ENCODE measurements around the gene CACNG1.

CACNG1 gene, protein sequence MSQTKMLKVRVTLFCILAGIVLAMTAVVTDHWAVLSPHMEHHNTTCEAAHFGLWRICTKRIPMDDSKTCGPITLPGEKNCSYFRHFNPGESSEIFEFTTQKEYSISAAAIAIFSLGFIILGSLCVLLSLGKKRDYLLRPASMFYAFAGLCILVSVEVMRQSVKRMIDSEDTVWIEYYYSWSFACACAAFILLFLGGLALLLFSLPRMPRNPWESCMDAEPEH

DNA sequence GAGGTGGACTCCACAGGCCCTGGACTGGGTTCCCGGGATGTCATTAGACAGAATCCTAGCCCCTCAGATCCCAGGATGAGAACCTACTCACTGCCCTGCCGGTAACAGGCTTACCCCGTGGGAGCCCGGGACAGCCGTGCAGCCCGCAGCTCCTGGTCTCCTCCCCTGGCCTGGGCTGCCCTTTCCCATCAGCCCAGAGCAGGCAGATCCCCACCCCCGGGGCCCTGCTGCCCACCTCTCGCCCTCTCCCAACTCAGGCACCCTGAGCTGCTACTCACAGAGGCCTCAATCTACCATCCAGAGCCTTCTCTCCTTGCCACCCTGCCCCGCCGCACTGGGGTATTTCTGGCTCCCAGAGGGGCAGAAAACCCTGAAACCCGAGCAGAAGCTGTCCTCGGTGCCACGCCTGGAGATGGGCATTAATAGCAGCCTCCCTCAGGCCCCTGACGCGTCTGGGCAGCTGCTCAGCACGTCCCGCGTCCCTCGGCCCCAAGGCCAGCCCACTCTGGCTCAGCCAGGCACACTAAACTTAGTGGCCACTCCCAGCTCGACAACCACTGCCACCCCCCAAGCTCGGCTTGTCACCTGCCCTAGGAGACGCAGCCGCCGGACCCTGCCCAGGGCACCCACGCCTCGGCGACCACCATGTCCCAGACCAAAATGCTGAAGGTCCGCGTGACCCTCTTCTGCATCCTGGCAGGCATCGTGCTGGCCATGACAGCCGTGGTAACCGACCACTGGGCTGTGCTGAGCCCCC, at the start of gene CACNG1:
TSS of gene CACNG1 (plus strand) at position 539 of the 757 bp plus-strand sequence. CDS start at position 646, 107 bp downstream.
- DNase-seq: no peak

DNA sequence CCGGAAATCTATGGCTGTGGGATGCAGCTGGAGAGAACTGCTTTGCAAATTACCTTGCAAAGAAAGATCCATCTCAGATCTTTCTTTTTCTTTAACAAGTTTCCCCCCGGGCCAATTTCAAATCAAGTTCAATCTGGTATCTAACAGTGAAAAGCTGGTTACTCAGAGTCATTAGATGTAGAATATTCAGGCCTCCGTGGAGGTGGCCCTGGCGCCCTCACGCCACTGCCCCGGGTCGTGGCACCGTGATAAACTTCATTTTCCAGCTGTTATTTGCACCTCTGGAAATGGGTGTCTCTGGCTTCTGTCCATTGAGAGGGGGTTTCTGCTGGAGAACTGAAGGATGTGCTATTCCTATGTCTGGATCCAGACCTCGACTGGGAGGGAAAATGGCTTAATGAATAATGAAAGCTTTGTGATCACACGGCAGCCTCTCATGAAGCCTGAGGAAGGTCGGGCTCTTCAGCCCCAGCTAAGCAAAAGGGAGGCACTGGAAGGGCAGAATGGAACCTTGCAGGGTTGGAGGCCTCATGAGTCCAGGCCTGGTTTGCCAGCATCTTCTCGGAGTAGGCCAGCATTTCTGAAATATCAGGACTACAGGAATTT, 49.3 kb upstream of the CACNG1 start:
- DNase-seq: no peak

DNA sequence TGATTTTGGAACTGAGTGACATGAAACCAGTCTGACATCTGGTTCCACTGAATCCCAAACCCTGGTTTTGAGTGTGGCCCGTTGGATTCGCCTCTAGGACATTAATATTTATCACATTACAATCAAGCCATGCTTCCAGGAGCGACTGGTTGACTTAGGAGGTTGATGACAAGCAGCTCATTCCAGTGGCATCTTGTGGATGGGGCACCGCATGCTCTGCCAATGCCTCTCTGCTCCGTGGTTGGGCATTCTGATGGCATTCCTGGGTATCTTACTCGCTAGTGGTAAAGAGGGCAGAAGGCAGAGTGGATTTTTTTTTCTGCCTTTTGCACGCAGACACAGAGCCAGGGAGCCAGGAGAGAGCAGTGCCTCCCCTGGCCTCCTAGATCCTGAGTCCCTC, 48.4 kb upstream of the CACNG1 start:
- no peak for DNase-seq

DNA sequence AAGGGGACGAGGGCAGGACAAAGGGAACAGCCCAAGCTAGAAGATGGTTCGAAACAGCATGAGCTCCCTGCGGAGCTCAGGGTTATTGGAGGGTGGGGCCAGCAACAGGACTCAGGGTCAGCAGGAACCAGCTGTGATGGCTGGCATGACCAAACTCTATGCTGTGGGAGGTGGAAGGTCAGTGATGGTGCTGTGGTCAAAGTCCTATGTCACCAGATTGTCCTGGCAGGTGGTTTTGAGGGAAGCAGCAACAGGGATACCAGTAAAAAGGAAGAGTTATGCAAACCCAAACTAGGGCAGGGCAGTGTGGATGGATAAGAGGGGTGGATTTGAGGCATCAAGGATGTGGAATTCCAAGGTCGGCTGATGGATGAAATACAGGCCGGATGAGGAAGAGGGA, 47.4 kb upstream of the CACNG1 start:
- DNase-seq: no peak

DNA sequence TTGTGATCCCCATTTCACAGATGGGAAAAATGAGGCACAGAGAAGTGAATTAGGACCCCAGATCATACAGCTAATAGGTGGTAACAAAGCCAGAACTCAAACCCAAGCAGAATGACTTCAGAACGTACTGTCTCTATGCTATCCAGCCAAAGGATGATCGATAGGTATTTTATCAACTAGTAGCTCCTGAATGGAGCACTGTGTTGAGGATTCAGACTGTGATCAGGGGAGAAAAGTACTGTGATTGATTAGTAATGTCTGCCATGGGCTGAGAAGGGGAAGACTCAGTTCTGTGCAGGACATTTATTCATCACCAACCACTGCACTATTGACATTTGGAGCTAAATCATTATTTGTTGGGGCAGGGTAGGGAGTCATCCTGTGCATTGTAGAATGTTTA, 41.1 kb upstream of the CACNG1 start:
- no peak for DNase-seq

DNA sequence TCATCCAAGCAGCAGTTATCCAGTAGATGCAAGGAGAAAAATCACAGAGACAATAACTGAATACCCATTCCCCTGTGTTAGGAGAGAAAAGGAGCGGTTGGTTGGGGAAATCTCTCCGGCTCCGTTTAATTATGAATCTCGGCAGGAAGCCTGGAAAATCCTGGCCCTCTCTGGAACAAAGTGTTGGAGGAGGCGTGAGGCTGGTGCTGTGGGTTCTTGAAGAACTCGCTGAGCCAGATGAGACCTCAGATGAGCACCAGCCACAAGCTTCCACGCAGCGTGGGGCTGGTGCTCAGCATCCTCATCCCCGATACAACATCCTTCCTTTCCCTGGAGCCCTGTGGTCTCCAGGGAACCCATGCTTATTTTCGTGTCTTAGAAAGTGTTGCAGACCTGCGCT, 40.2 kb upstream of the CACNG1 start:
- DNase-seq: no peak

DNA sequence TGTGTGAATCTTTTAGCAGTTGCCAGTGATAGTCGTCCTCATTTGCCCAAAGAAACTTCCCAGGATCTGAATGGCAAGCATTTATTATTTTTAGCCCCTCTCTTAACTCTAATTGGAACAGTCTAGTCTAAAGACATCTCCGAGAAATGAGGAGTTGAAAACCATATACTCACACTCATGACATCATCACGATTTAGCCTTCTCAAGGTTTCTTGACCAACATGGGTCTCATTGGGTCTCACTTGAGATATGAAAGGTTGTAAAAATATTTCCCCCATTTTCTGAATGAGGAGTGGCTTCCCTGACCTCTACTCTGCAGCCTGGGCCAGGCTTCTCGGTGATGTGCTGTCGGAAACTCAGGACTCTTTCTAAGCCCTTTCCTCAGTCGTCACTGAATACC, 37.1 kb upstream of the CACNG1 start:
- no peak for DNase-seq

DNA sequence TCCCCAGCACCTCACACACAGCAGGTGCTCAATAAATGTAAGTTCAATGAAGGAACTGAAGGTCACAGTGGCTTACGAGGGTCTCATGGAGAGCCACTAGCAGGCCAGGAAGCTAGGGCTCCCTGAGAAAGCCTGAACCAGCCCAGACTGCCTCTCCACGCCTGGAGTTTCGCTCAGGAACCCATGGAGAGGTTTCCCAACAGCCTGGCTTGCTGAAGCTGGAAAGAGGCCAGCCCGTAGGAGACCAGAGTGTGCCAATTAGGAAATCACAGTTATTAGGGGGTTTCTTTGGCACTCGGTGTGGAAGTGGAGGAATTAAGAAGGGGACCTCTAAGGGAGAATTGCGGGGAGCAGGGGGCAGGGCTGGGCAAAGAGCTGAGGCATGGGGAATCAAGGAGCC, 36.3 kb upstream of the CACNG1 start:
- DNase-seq: no peak

DNA sequence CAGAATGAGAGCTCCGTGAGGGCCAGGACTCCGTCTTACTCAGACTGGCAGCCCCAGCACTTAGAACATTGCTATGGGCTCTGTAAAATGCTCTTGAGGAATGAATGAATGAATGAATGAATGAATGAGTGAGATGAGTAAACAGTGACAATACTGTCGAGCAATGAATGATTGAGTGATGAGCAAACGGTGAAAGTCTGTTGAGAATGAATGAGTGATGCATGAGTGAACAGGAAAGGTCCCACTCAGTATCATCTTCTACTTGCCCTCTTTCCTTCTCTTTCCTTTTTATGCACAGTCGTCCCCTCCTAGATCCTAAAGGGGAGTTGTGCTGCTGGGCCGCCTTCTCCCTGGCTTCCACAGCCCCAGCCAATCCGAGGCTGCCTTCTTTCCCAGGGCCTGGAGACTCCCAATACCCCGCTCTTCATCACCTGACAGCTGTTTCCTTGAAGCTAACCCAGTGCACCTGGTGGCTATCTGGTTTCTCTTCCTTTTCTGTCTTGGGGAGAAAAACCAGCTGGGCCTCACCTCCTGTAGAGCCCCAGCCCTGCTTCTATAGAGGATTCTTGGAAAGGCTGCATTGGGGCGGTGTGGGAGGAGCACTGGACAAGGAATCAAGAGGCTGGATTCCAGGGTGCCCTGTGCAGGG, 32.7 kb upstream of the CACNG1 start:
- no peak for DNase-seq

DNA sequence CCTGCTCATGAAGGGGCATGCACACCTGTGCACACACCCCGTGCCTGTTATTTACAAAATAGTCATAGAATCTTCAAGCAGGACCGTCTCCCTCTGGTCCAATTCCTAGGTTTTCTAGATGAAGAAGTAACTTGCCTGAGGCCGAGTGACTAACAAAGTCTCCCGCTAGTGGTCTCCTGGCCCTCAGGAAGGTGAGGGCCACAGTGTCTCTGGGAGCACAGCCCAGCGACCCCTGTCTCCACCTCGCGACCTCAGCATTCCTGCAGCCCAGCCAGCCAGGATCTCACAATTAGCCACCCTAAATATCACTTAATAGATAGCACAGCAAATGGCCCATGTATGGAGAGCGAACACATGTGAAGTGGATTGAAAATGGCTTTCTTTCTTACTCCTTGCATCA, 30.5 kb upstream of the CACNG1 start:
- no peak for DNase-seq

DNA sequence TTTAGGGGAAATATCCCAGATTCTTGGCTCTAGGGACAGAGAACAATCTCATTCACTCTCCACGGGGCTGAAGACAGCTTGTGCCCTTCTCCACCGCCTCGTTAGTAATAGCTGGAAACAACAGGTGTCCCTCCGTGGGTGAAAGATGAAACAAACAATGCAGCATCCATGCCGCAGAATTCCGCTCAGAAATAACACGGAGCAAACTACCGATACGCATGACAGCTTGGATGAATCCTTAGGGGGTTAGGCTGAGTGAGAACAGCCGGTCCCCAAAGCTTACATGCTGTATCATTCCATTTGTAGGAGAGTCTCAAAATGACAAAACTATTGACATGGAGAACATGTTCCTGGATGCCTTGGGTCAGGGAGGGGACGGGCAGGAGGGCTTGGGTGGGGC, 29.4 kb upstream of the CACNG1 start:
- no peak for DNase-seq

DNA sequence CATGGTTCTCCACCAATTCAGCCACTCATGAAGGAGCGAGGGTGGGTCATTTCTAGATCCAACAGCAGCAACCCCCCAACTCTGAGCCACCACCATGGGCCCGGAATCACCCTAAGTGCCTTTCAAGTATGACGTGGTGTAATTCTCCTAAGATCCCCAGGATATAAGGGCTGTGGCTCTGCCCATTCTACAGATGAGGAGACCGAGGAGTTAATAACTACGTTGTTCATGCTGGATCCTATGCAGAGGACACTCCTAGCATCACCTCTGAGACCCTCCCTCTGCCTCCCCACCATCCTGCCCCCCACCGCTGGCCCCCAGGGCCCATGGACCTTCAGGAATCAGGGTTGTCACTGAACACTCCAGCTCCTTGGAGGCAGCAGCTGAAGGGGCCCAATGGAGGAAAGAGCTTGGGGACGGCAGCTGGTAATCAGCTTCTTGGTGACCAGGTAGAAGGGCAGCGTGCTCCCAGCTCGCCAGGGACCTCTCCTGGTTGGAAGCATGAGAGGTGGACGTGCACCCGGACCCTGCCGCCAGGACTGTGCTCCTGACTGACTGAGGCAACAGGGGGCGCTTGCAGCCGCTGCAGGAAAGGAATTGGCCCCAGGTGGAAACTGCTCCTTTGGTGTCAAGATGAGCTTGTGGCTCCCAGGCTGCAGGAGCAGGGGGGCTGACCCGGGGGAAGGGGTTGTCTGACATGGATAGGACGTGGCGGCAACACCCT, 28.2 kb upstream of the CACNG1 start:
- no peak for DNase-seq

DNA sequence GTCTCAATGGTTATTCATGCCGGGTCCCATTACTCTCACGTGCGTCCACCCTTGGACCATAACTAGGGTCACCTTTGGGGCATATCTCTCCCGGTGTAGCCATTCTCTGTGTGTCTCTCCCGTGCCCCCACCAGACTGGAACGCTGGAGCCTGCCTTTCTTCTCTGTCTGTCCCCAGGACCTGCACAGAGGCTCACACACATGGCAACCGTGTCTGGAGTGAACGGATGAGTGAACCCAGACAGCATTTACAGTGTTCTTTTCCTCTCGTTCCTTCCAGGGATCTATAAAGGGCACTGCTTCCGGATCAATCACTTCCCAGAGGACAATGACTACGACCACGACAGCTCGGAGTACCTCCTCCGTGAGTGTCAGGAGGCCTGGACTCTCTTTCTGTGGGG, 26.4 kb upstream of the CACNG1 start:
- no peak for DNase-seq

DNA sequence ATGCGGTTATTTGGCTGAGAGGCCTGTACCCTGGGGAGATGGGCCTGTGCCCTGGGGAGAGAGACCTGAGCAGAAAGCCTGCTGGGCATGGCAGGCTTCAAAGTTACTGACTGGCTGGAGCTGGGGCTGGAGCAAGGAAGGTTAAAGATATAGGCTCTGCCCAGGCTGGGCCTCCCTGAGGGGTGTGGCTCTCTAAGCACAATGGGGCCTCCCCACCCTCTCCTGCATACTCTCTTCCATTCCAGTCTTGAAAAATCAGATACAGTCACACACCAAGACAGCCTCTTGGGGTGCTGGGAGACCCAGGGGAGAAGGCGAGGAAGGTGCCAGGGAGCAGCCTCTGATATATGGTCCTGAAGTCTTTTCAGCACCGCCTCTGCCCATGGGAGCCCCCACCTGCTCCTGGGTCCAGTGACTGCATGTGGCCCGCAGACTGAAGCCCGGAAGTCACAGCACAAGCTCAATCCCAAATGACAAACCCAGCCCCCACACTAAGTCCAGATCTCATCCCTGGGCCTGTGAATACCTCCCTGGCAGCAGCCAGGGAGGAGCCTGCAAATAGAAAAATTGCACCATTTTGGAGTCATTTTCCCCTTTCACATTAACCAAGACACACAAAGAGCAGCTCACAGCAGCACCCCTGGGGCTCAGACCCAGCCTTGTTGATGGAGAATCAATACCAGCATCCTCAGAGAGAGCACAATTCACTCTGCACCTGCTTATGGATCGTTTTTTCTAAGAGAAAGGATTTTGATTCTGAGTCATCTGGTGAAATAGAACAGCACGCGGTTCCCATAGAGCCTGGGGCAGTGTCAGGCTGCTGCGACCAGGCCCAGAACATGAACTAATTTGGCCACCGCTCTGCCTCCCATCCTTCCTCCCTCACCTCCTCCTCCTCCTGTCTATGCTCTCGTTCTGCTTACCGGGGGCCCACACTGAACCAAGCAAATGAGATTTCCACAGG, 25.6 kb upstream of the CACNG1 start:
- DNase-seq: no peak

DNA sequence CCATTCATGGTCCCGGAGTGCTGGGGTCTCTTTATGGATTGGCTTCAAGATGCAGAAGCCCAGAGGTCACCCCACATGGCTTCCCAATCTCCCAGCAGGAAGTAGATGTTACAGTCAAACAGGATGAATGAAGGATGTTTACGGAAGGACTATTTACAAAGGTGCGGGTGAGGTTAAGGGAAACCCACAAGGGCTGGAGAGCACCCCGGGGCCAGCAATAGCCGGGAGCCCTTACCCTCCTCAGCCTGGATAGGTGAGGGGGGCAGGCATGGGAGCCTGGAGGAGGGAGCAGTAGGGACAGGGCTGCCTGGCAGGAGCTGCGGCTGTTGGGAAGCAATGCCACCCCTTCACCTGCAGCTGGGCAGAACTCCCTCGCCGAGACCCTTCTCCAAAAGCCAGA, 24.5 kb upstream of the CACNG1 start:
- DNase-seq: no peak

DNA sequence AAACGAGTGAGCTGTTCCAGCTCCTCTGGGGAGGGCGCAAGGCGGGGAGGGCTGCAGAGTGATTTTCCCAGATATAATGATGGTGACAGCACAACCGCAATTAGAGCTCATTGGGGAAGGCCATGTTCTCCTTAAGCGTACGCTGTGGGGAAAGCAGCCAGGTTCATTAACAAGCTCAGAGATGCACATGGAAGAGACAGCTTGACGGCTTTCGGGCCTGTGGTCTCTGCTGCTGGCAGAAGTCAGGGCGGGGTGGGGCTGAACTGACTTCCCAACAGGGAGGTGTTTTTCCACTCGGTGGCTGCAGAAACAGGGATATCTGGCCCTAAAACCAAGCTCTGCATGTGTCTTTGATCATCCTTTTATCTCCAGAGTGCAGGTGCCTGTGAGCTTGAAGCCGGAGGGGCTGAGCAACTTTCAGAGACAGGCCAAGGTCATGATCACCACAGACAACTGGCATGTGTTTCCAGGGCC, 24.0 kb upstream of the CACNG1 start:
- peak in 1 of 2 experiments; percentile 5 for DNase-seq

DNA sequence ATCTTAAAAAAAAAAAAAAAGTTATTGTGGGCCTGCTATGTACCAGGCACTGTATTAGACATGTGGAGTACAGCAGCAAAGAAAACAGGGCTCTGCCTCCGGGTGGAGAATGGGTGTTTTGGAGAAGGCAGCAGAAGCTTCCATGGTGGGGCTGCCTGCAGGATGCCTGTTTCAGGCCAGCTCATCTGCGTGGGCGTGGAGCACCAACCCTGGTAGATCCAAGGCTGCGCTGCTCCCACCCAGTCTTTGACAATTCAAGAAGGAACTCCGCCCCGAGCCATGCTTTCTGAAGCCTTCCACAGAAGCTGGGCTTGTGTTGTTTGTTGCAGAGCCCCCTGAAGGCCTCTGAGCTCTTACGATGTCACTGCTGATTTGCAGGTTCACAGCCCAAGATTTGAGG, 23.2 kb upstream of the CACNG1 start:
- no peak for DNase-seq

DNA sequence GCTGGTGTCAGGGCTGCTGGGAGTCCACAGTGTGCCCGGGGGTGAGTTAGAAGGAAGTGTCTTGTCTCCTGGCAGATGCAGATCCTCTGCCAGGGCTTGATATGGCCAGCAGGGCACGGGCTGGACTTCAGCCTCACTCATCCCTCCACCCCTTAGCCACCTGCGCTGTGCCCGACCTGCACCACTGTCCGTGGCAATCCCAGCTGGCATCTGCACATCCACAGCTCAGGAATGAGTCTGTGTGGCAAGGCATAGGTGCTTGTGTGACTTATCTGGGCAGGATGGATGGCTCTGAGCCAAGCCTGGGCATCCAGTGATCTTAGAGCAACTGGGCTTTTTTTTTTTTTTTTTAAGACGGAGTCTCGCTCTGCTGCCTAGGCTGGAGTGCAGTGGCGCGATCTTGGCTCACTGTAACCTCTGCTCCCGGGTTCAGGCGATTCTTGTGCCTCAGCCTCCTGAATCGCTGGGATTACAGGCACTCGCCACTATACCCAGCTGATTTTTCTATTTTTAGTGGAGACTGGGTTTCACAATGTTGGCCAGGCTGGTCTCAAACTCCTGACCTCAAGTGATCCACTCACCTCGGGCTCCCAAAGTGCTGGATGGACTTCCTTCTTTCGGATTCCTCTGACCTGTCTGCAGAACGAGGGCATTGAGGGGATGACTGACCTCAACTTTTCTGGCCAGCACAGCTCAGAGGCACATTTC, 22.5 kb upstream of the CACNG1 start:
- no peak for DNase-seq

DNA sequence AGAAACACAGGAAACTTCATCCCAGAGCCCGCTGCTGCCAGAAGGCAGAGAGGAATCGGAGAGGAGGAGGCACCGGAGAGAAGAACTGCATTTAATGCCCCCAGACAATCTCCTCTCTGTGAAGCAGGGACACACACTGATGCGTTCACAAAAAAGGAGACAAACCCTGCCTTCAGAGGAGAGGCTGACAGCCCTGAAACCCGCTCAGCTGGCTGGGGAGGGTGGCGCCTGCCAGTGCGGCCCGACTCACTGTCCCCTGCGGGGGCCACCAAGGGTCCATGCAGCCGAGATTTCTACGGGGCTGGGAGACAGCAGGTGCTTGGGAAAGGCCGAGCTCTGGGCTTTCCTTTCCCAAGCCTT, 21.9 kb upstream of the CACNG1 start:
- no peak for DNase-seq

DNA sequence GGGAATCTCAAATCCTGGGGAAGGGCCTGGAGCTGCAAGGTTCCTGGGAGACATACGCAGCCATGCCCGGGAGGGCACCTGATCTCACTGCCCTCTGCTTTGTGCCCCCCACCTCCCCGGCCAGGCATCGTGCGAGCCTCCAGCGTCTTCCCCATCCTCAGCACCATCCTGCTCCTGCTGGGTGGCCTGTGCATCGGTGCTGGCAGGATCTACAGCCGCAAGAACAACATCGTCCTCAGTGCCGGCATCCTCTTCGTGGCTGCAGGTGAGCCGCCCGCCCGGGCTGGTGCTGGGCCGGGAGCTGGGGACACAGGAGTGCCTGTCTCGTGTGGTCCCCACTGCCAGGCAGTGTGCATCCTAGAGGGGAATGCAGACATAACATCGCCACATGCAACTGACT, 19.6 kb upstream of the CACNG1 start:
- no peak for DNase-seq

DNA sequence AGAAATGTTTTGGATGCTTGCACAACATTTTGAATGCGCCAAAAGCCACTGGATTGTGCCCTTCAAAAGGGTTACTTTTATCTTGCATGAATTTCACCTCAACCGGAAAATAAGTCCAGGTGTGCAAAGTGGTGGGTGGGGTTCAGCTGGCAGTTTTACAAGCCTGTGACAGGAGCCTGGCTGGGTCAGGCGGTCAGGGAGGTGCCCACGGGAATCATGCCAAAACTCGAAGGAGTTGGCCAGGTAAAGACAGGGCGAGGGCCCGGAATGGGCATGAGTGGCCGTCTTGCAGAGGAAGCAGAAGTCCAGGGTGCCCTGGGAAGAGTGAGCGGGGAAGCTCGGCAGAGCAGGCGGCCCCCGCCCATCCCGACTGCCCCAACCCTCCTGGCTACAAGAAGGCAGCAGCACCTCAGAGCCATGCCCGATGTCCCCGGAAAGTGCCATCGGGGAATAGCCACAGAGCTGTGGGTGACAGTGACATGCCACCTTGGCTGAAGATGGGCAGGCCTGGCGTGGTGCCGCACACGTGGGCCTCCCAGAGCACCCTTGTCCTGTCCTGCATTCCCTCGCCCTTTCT, 19.1 kb upstream of the CACNG1 start:
- no peak for DNase-seq

Measured in NCI-H446 (cell line).